Esophagus squamous epithelium (tissue), 4 donors: ENCODE measurements around the gene RGL4.

Experiments
- CTCF ChIP-seq, 6 experiments: fragments of 450-650 bp in 4 of 6; fragments of 200-600 bp in 2 of 6; sonication (generic) in 2 of 6; IDR thresholded peaks; one replicate each; pipeline ENCODE4 v1.5.1; 2016 to 2019; ENCODE audit warnings: antibody characterized with exemption in 6 of 6, mild to moderate bottlenecking in 4 of 6, moderate library complexity in 4 of 6
- POLR2A ChIP-seq, 4 donors: fragments of 450-650 bp; IDR thresholded peaks; one replicate each; pipeline ENCODE4 v1.6.1; 2017; ENCODE audit warnings: antibody characterized with exemption in 4 of 4, mild to moderate bottlenecking in 4 of 4, moderate library complexity in 3 of 4

DNA sequence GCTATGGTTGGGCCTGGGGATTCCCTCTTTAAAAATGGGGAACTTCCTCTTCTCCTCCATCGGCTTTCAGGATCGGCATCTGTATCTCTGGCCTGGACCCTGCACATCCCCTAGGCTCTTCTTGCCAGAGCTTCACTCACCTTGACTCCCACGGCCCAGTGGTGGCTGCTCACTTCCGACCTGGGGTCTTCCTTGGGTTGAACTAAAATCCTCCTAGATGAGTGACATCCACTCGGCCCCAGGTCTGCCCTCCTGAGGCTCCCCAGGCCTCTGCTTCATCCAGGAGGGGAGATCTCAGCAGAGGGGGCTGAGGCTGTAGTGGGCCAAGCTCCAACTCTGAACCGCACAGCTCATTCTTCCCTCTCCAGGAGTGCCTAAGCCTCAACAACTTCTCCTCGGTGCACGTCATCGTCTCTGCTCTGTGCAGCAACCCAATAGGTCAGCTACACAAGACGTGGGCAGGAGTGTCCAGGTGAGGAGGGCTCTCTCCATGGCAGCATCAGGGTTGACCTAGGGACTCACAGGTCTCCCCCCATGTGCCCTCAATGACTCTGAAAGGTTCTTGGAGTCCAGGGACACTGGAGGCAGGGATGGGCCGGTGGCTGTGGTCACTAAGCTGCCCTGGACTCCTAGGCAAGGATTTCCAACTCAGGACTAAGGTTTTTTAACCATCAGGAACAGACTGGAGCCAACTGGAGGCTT is 3.3 kb downstream of the RGL4 start:
- TF ChIP-seq CTCF (IDR thresholded peaks at IDR 0.05) (no peak), POLR2A (IDR thresholded peaks at IDR 0.05) (no peak)
